ENCODE data around the gene TGIF2.

The TGIF2 gene

GRCh38 chr20:36591281-36591680 is 17.9 kb downstream of the TGIF2 start:
- no peak overlapping the region for H3K4me3 ChIP-seq (ENCODE audit: control insufficient read depth, low read depth, low read length)
- no peak for DNase-seq (ENCODE audit: low read depth)
- no peak for TF ChIP-seq CTCF (IDR thresholded peaks at IDR 0.05; ENCODE audit: control insufficient read depth, insufficient read depth, low read depth, low read length, missing control alignments)

- DNase-seq (ENCODE audit: low read depth), result no peak
- H3K4me3 ChIP-seq (ENCODE audit: control insufficient read depth, low read depth, low read length), result no peak overlapping the region
- TF ChIP-seq CTCF (IDR thresholded peaks at IDR 0.05; ENCODE audit: control insufficient read depth, insufficient read depth, low read depth, low read length, missing control alignments), result peak; percentile 75
These were observed 18.7 kb downstream of the TGIF2 start for GRCh38 chr20:36591854-36592641.

GRCh38 chr20:36593347-36593929 is 20.0 kb downstream of the TGIF2 start:
- H3K4me3 ChIP-seq (ENCODE audit: control insufficient read depth, low read depth, low read length), result no peak overlapping the region
- TF ChIP-seq CTCF (IDR thresholded peaks at IDR 0.05; ENCODE audit: control insufficient read depth, insufficient read depth, low read depth, low read length, missing control alignments), result no peak
- DNase-seq (ENCODE audit: low read depth), result no peak

- no peak overlapping the region for H3K4me3 ChIP-seq (ENCODE audit: control insufficient read depth, low read depth, low read length)
- TF ChIP-seq CTCF (IDR thresholded peaks at IDR 0.05; ENCODE audit: control insufficient read depth, insufficient read depth, low read depth, low read length, missing control alignments), result no peak
- no peak for DNase-seq (ENCODE audit: low read depth)
These were observed 26.5 kb downstream of the TGIF2 start for GRCh38 chr20:36599912-36600345.

- TF ChIP-seq CTCF (IDR thresholded peaks at IDR 0.05; ENCODE audit: control insufficient read depth, insufficient read depth, low read depth, low read length, missing control alignments), result no peak
- no peak overlapping the region for H3K4me3 ChIP-seq (ENCODE audit: control insufficient read depth, low read depth, low read length)
- DNase-seq (ENCODE audit: low read depth), result no peak
These were observed 28.1 kb downstream of the TGIF2 start for GRCh38 chr20:36601540-36601939.

- DNase-seq (ENCODE audit: low read depth), result no peak
- no peak for TF ChIP-seq CTCF (IDR thresholded peaks at IDR 0.05; ENCODE audit: control insufficient read depth, insufficient read depth, low read depth, low read length, missing control alignments)
- H3K4me3 ChIP-seq (ENCODE audit: control insufficient read depth, low read depth, low read length), result peak overlapping the region; percentile 27
These were observed 31.6 kb downstream of the TGIF2 start for GRCh38 chr20:36604952-36605398.
